Naive B cell (primary cell): Measurements from ENCODE around the gene ELMO1. TPM values are rescaled to one million over a fixed set of nuclear protein-coding genes. Genes with fewer than 3 reads are reported as not detected.

Source experiments
- ATAC-seq, 2 donors: fragments of 150-1000 bp; cut with Tn5 transposase; 2 replicates each; pipeline ENCODE4 v1.10.0; 2021; ENCODE audit warnings: low read depth in 2 of 2, mild to moderate bottlenecking in 2 of 2, moderate library complexity in 2 of 2
- DNase-seq: peaks from one replicate; pipeline ENCODE4 v3.0.0; 2022
- H3K27ac Mint-ChIP-seq, 6 donors: one replicate each; pipeline ENCODE4 v1.8.0; 2020 to 2022; ENCODE audit warnings: mild to moderate bottlenecking in 6 of 6, mixed read lengths in 6 of 6, moderate library complexity in 5 of 6, inconsistent platforms in 2 of 6
- H3K27me3 Mint-ChIP-seq, 3 donors: one replicate each; pipeline ENCODE4 v1.8.0; 2021 to 2022; ENCODE audit warnings: mixed read lengths in 3 of 3, mild to moderate bottlenecking in 1 of 3
- H3K36me3 Mint-ChIP-seq, 2 donors: one replicate each; pipeline ENCODE4 v1.8.0; 2020 to 2022; ENCODE audit warnings: mixed read lengths in 2 of 2, inconsistent platforms in 1 of 2, mild to moderate bottlenecking in 1 of 2
- H3K4me1 Mint-ChIP-seq, 3 donors: one replicate each; pipeline ENCODE4 v1.8.0; 2020 to 2022; ENCODE audit warnings: mixed read lengths in 3 of 3, inconsistent platforms in 1 of 3, mild to moderate bottlenecking in 1 of 3, moderate library complexity in 1 of 3
- H3K4me3 Mint-ChIP-seq, 8 donors: one replicate each; pipeline ENCODE4 v1.8.0; 2020 to 2022; ENCODE audit warnings: mild to moderate bottlenecking in 8 of 8, mixed read lengths in 8 of 8, moderate library complexity in 8 of 8, inconsistent platforms in 2 of 8
- H3K9me3 Mint-ChIP-seq, 7 donors: one replicate each; pipeline ENCODE4 v1.8.0; 2020 to 2022; ENCODE audit warnings: mixed read lengths in 7 of 7, mild to moderate bottlenecking in 5 of 7, inconsistent platforms in 2 of 7, moderate library complexity in 1 of 7
- polyA plus RNA-seq, 6 donors: library from polyadenylated mRNA; unstranded; fragments of 300-500 nt; fragmentation: Illumina TruSeq; gene quantifications; one replicate each; pipeline ENCODE4 v1.2.3, GENCODE V29; 2021; ENCODE audit warnings: low read depth in 6 of 6

The ELMO1 gene
- polyA plus RNA-seq, 6 donors from 2014 or later: 42.8 to 69.9 (median 59.5) TPM

GRCh38 chr7:36810489-36810888 is 638.2 kb downstream of the ELMO1 start:
- Mint-ChIP-seq H3K4me1 (no peaks in the 10 kb centered on the region), H3K27ac (no peak overlapping the region), H3K4me3 (no peak overlapping the region), H3K27me3 (no peaks in the 10 kb centered on the region), H3K36me3 (no peaks in the 10 kb centered on the region), H3K9me3 (no peaks in the 10 kb centered on the region)
- ATAC-seq: no peak
- DNase-seq: no peak

- H3K9me3 Mint-ChIP-seq: no peaks in the 10 kb centered on the region
- H3K4me3 Mint-ChIP-seq: no peak overlapping the region
- no peaks in the 10 kb centered on the region for H3K27me3 Mint-ChIP-seq
- ATAC-seq (no peak), DNase-seq (no peak)
- H3K36me3 Mint-ChIP-seq: no peaks in the 10 kb centered on the region
- no peaks in the 10 kb centered on the region for H3K4me1 Mint-ChIP-seq
- H3K27ac Mint-ChIP-seq: no peak overlapping the region
Measured at GRCh38 chr7:36810032-36810431, 638.6 kb downstream of the ELMO1 start.

- no peak for DNase-seq
- H3K4me3 Mint-ChIP-seq: no peak overlapping the region
- no peaks in the 10 kb centered on the region for H3K9me3 Mint-ChIP-seq
- H3K27me3 Mint-ChIP-seq: no peaks in the 10 kb centered on the region
- no peaks in the 10 kb centered on the region for H3K36me3 Mint-ChIP-seq
- H3K27ac Mint-ChIP-seq: peak overlapping the region in 1 of 6 donors; percentile 5
- no peaks in the 10 kb centered on the region for H3K4me1 Mint-ChIP-seq
- ATAC-seq: no peak
Measured at GRCh38 chr7:36809510-36809909, 639.2 kb downstream of the ELMO1 start.

DNA sequence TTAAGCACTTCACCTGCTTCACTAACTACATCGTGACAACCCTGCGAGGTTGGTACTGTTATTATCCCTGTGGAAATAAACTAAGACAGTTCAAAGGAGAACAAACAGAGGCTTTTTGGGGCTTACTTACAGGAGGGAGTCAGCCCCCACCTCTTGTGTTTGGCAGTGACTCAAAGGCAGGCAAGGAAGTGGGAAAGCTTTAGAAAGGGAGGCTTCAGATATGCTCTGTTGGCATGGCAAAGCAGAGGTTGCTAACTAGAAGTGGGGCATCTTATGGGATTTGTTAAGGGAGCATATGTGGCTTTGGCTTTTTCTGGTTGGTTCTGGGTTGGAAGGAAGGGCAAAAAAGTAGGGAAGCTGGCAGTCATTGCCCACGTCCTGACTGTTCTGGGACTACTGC is 639.6 kb downstream of the ELMO1 start:
- Mint-ChIP-seq H3K4me3 (no peak overlapping the region), H3K4me1 (no peaks in the 10 kb centered on the region), H3K36me3 (no peaks in the 10 kb centered on the region), H3K27ac (peak overlapping the region in 1 of 6 donors; percentile 5), H3K27me3 (no peaks in the 10 kb centered on the region), H3K9me3 (no peaks in the 10 kb centered on the region)
- ATAC-seq: no peak
- DNase-seq: no peak

GRCh38 chr7:36806891-36807290 is 641.8 kb downstream of the ELMO1 start:
- peaks cover 0 to 11% (median 7%) of the 10 kb centered on the region in 3 donors for H3K4me1 Mint-ChIP-seq
- DNase-seq: no peak
- ATAC-seq: no peak
- no peaks in the 10 kb centered on the region for H3K27me3 Mint-ChIP-seq
- H3K4me3 Mint-ChIP-seq: no peak overlapping the region
- H3K9me3 Mint-ChIP-seq: no peaks in the 10 kb centered on the region
- no peaks in the 10 kb centered on the region for H3K36me3 Mint-ChIP-seq
- no peak overlapping the region for H3K27ac Mint-ChIP-seq

Other genes with a start within 250 kb of the ELMO1 start
- gene GPR141, start 234.9 kb upstream of the ELMO1 start, polyA plus RNA-seq: under 1 TPM in 1 of 6 donors, not detected in 5; 0.35 TPM